ENCODE results near the gene EOLA1.
"Not testable (repeated sequence)": the region's sequence is repeated elsewhere in the genome, so short reads cannot be mapped to it uniquely, and the experiment has no call there.

Gene EOLA1

GRCh38 chrX:149513825-149514428 lies 26.9 kb upstream of the EOLA1 start:
- no peak for DNase-seq (ENCODE audit: low read depth in 2 of 2)

- no peak for DNase-seq (ENCODE audit: low read depth in 2 of 2)
Observed at GRCh38 chrX:149515954-149516602, 24.7 kb upstream of the EOLA1 start.

- no peak for DNase-seq (ENCODE audit: low read depth in 2 of 2)
Observed at GRCh38 chrX:149516604-149517003, 24.2 kb upstream of the EOLA1 start.

GRCh38 chrX:149517308-149517707 lies 23.5 kb upstream of the EOLA1 start:
- DNase-seq (ENCODE audit: low read depth in 2 of 2) = no peak

- DNase-seq (ENCODE audit: low read depth in 2 of 2) = no peak
Observed at GRCh38 chrX:149518236-149518635, 22.6 kb upstream of the EOLA1 start.

GRCh38 chrX:149520636-149521277 lies 20.1 kb upstream of the EOLA1 start:
- DNase-seq (ENCODE audit: low read depth in 2 of 2) = not testable (repeated sequence)

- no peak for DNase-seq (ENCODE audit: low read depth in 2 of 2)
Observed at GRCh38 chrX:149521438-149521837, 19.4 kb upstream of the EOLA1 start.

- no peak for DNase-seq (ENCODE audit: low read depth in 2 of 2)
Observed at GRCh38 chrX:149522916-149523315, 17.9 kb upstream of the EOLA1 start.

- DNase-seq (ENCODE audit: low read depth in 2 of 2) = peak; percentile 41 to 52
Observed at GRCh38 chrX:149525389-149525788, 15.4 kb upstream of the EOLA1 start.

GRCh38 chrX:149525903-149526302 lies 14.9 kb upstream of the EOLA1 start:
- DNase-seq (ENCODE audit: low read depth in 2 of 2) = not testable (repeated sequence)

- not testable (repeated sequence) for DNase-seq (ENCODE audit: low read depth in 2 of 2)
Observed at GRCh38 chrX:149526318-149527033, 14.3 kb upstream of the EOLA1 start.

- DNase-seq (ENCODE audit: low read depth in 2 of 2) = no peak
Observed at GRCh38 chrX:149527705-149528104, 13.1 kb upstream of the EOLA1 start.

GRCh38 chrX:149528381-149528780 lies 12.4 kb upstream of the EOLA1 start:
- no peak for DNase-seq (ENCODE audit: low read depth in 2 of 2)

GRCh38 chrX:149531599-149531998 lies 9.2 kb upstream of the EOLA1 start:
- DNase-seq (ENCODE audit: low read depth in 2 of 2) = no peak

- DNase-seq (ENCODE audit: low read depth in 2 of 2) = not testable (repeated sequence)
Observed at GRCh38 chrX:149532868-149533267, 7.9 kb upstream of the EOLA1 start.

- not testable (repeated sequence) for DNase-seq (ENCODE audit: low read depth in 2 of 2)
Observed at GRCh38 chrX:149533999-149534398, 6.8 kb upstream of the EOLA1 start.

GRCh38 chrX:149534926-149535602 lies 5.7 kb upstream of the EOLA1 start:
- not testable (repeated sequence) for DNase-seq (ENCODE audit: low read depth in 2 of 2)

GRCh38 chrX:149537474-149537873 lies 3.3 kb upstream of the EOLA1 start:
- DNase-seq (ENCODE audit: low read depth in 2 of 2) = not testable (repeated sequence)

- DNase-seq (ENCODE audit: low read depth in 2 of 2) = peak; percentile 73 to 80
Observed at GRCh38 chrX:149539283-149540130, 1.3 kb upstream of the EOLA1 start.

GRCh38 chrX:149540131-149540620 lies 636 bp upstream of the EOLA1 start:
- DNase-seq (ENCODE audit: low read depth in 2 of 2) = peak; percentile 78 to 86
